ENCODE results near the gene FAM81A. TPM values are rescaled to one million over a fixed set of nuclear protein-coding genes. Genes with fewer than 3 reads are reported as not detected.

The FAM81A gene
- total and polyA plus RNA-seq, 4 donors = under 0.01 to 0.13 (median 0.07) TPM

DNA sequence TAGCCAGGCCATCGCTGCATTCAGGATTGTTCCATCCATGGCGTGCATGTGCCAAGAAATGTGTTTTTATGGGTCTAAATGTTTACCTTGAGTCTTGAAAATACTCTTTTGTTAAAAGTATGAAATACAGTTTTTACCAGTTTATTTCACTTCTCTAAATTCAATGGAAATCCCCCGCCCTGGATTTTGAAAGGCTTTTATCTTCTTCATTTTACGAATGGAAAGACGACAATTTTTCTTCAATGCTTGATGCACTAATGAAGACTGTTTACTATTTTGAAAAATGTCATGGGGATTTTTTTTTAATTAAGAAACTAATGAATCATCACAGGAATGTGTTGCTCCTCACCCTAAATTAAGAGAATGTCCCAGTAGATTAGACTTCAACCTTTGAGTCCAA, 83.5 kb downstream of the FAM81A start (continued):
- TF ChIP-seq, protein P1, sequence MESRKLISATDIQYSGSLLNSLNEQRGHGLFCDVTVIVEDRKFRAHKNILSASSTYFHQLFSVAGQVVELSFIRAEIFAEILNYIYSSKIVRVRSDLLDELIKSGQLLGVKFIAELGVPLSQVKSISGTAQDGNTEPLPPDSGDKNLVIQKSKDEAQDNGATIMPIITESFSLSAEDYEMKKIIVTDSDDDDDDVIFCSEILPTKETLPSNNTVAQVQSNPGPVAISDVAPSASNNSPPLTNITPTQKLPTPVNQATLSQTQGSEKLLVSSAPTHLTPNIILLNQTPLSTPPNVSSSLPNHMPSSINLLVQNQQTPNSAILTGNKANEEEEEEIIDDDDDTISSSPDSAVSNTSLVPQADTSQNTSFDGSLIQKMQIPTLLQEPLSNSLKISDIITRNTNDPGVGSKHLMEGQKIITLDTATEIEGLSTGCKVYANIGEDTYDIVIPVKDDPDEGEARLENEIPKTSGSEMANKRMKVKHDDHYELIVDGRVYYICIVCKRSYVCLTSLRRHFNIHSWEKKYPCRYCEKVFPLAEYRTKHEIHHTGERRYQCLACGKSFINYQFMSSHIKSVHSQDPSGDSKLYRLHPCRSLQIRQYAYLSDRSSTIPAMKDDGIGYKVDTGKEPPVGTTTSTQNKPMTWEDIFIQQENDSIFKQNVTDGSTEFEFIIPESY (IDR thresholded peaks at IDR 0.05) = no peak
- TF ChIP-seq, protein P2, sequence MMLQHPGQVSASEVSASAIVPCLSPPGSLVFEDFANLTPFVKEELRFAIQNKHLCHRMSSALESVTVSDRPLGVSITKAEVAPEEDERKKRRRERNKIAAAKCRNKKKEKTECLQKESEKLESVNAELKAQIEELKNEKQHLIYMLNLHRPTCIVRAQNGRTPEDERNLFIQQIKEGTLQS (IDR thresholded peaks at IDR 0.05) = no peak
- no peak for TF ChIP-seq HNF4G (IDR thresholded peaks at IDR 0.05)

DNA sequence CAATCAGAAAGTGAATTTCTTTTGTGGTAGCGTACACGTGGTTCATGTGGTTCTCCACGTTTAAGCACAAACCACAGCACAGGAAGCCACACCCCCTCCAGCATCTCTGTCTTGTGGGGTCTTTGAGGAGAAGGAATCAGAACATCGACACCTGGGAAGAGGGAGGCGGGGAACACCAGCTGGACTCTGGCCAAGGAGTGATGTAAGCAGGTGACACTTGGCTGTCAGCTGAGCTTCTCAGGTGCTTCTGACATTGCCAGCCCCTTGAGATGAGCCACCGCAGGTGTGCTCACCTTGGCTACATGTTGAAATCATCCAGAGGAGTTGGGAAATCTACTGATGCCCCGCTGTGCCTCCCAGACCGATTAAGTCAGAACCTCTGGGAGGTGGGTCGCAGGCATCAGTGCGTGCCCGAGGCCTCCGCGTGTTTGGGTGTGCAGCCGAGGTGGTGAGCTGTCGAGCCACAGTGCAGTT, 85.0 kb downstream of the FAM81A start:
- Histone ChIP-seq H3K36me3 (ENCODE audit: control insufficient read depth in 4 of 4, insufficient read depth in 3 of 4, low read depth in 1 of 4, low read length in 3 of 4) (no peaks in the 10 kb centered on the region), H3K27me3 (ENCODE audit: control insufficient read depth in 4 of 4, insufficient read depth in 4 of 4, low read length in 3 of 4) (no peaks in the 10 kb centered on the region), H3K9me3 (ENCODE audit: control insufficient read depth in 4 of 4, low read length in 3 of 4) (no peaks in the 10 kb centered on the region), H3K27ac (ENCODE audit: low read depth in 1 of 2, low read length in 2 of 2) (no peak overlapping the region), H3K9ac (ENCODE audit: low read depth in 1 of 2, low read length in 2 of 2) (no peak overlapping the region), H3K4me3 (ENCODE audit: low read depth in 1 of 3, low read length in 3 of 3) (no peak overlapping the region), H3K4me1 (ENCODE audit: control insufficient read depth in 4 of 4, insufficient read depth in 4 of 4, low read length in 3 of 4) (peaks cover 0 to 2% (median 0%) of the 10 kb centered on the region in 4 donors)
- 85% methylated on average over 15 of the region's 15 CpGs for WGBS
- TF ChIP-seq RXRA (IDR thresholded peaks at IDR 0.05) (no peak), GABPA (IDR thresholded peaks at IDR 0.05 in 1 of 2, conservative IDR thresholded peaks at IDR 0.05 in 1 of 2) (no peak), TAF1 (conservative IDR thresholded peaks at IDR 0.05) (no peak), EGR1 (IDR thresholded peaks at IDR 0.05; ENCODE audit: low read depth in 2 of 2) (no peak)
- no peak for DNase-seq (ENCODE audit: low spot score)

DNA sequence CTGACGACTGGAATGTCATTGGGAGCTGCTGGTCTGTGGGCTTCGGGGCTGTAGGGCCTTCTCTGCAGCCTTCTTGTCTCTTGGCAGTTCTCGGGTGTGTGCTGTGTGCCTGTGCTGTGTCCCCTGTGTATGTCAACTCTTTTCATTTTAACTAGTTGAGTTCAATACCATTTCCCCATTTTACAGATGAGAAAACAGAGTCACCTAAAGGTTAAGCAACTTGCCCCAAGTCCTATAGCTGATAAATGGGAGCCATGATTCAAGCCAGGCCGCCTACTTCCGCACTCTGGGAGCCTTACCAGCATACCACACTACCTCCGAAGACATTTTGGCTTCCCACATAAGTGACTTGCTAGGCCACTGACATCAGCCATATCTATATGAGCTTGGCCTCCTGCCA, 85.7 kb downstream of the FAM81A start:
- Histone ChIP-seq H3K9ac (ENCODE audit: low read depth in 1 of 2, low read length in 2 of 2) (no peak overlapping the region), H3K27ac (ENCODE audit: low read depth in 1 of 2, low read length in 2 of 2) (peak overlapping the region in 1 of 2 donors; percentile 21)

More for the DNA sequence above, 85.7 kb downstream of the FAM81A start:
- Histone ChIP-seq H3K36me3 (ENCODE audit: control insufficient read depth in 4 of 4, insufficient read depth in 3 of 4, low read depth in 1 of 4, low read length in 3 of 4) (no peaks in the 10 kb centered on the region), H3K27me3 (ENCODE audit: control insufficient read depth in 4 of 4, insufficient read depth in 4 of 4, low read length in 3 of 4) (no peaks in the 10 kb centered on the region), H3K4me3 (ENCODE audit: low read depth in 1 of 3, low read length in 3 of 3) (no peak overlapping the region), H3K4me1 (ENCODE audit: control insufficient read depth in 4 of 4, insufficient read depth in 4 of 4, low read length in 3 of 4) (peaks cover 0 to 2% (median 0%) of the 10 kb centered on the region in 4 donors), H3K9me3 (ENCODE audit: control insufficient read depth in 4 of 4, low read length in 3 of 4) (no peaks in the 10 kb centered on the region)
- WGBS = 88% methylated on average over 6 of the region's 6 CpGs
- DNase-seq (ENCODE audit: low spot score) = no peak
- TF ChIP-seq GABPA (IDR thresholded peaks at IDR 0.05 in 1 of 2, conservative IDR thresholded peaks at IDR 0.05 in 1 of 2) = no peak
- TF ChIP-seq FOXA1 (IDR thresholded peaks at IDR 0.05) = no peak
- TF ChIP-seq TAF1 (conservative IDR thresholded peaks at IDR 0.05) = no peak
- no peak for TF ChIP-seq JUND (IDR thresholded peaks at IDR 0.05)
- TF ChIP-seq, protein P1 (IDR thresholded peaks at IDR 0.05) = no peak
- no peak for TF ChIP-seq SP1 (IDR thresholded peaks at IDR 0.05)
- TF ChIP-seq NR2F2 (IDR thresholded peaks at IDR 0.05) = no peak
- no peak for TF ChIP-seq YY1 (IDR thresholded peaks at IDR 0.05)
- TF ChIP-seq, protein P3, sequence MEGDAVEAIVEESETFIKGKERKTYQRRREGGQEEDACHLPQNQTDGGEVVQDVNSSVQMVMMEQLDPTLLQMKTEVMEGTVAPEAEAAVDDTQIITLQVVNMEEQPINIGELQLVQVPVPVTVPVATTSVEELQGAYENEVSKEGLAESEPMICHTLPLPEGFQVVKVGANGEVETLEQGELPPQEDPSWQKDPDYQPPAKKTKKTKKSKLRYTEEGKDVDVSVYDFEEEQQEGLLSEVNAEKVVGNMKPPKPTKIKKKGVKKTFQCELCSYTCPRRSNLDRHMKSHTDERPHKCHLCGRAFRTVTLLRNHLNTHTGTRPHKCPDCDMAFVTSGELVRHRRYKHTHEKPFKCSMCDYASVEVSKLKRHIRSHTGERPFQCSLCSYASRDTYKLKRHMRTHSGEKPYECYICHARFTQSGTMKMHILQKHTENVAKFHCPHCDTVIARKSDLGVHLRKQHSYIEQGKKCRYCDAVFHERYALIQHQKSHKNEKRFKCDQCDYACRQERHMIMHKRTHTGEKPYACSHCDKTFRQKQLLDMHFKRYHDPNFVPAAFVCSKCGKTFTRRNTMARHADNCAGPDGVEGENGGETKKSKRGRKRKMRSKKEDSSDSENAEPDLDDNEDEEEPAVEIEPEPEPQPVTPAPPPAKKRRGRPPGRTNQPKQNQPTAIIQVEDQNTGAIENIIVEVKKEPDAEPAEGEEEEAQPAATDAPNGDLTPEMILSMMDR (IDR thresholded peaks at IDR 0.05; ENCODE audit: low read depth, low read length, missing input control) = no peak
- no peak for TF ChIP-seq FOXA2 (IDR thresholded peaks at IDR 0.05)

All from liver (tissue), 9 donors.